GM18507 (cell line): ENCODE data around the gene PRLR.
A peak's percentile ranks its signal among the peaks of the same experiment; 100 is the strongest.

Source experiments
- DNase-seq: peaks from one replicate; pipeline ENCODE4 v3.0.0; 2011; ENCODE audit warnings: low read depth; ENCODE audit not compliant: insufficient read length; ENCODE audit errors: extremely low spot score
- FAIRE-seq: peaks from 2 replicates; lab custom pipeline; 2011; peaks lifted over from hg19 to GRCh38; lab: Jason Lieb, UNC

Gene PRLR

GRCh38 chr5:35024911-35025510 is 205.3 kb downstream of the PRLR start:
- no peak for FAIRE-seq
- no peak for DNase-seq

DNA sequence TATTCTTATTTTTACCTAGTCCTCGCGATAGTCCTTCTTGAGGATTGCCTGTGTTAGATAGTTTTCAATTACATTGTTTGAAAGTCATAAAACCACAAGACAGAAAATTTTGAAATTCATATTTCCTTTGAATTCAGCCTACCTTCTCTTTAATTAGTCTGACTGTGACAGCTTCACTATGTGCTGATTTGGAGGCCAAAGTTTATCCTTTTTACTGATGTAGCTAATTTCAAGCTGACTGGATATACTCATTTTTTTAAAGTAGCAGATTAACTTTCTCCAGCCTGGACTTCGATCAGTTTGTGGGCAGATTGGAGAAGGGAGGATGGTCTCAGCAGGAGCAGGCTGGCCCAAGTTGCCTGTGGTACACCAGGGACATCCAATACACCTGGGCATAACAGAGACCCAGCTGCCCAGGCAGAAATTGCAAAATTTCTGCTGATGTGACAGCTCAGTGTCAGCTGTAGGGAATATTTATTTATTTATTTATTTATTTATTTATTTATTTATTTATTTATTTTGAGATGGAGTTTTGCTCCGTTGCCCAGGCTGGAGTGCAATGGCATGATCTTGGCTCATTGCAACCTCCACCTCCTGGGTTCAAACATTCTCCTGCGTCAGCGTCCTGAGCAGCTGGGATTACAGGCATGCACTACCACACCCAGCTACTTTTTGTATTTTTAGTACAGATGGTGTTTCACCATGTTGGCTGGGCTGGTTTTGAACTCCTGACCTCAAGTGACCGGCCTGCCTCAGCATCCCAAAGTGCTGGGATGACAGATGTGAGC is 206.7 kb downstream of the PRLR start:
- no peak for FAIRE-seq
- DNase-seq = no peak

- FAIRE-seq (no peak), DNase-seq (no peak)
Measured at GRCh38 chr5:35016174-35017051, 213.9 kb downstream of the PRLR start.

DNA sequence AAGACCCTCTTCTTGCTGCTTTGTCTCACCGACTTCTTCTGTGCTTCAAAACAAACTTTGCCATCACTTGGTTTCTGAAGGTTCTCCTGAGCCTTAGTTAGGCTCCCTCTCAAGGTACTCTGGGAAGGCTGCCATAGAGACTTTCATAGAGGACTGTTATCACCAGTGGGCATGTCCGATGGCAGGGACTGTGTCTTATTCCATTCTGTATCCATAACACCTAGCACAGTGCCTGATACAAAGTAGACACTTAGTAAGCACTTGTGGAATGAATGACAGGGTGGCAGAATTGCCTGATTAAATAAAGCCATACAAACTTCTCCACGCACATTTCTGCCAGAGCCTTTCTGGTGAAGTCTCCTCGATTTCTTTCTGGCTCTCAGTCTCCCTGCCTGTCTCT is 215.2 kb downstream of the PRLR start:
- FAIRE-seq (no peak), DNase-seq (no peak)

DNA sequence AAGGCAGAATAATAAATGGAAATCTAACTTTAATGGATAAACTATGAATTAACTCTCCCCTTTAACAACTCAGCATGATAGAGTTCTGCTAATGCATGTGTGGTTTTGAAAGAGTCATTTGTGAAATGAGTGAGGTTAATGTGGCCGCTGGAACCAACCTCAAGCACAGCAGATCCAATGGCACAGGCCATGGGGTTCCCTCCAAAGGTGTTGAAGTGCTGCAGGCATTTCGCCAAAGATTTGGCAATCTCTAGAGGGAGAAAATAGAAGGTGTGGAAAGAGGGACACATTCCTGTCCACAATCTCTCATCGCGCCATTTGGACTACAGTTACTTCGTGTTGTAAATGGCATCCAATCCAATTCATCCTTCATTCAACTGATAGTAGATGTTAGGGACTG is 217.5 kb downstream of the PRLR start:
- FAIRE-seq (no peak), DNase-seq (no peak)

GRCh38 chr5:35012365-35012764 is 217.9 kb downstream of the PRLR start:
- no peak for DNase-seq
- FAIRE-seq = no peak

- DNase-seq (no peak), FAIRE-seq (no peak)
Measured at GRCh38 chr5:35010676-35011075, 219.6 kb downstream of the PRLR start.

GRCh38 chr5:35009657-35010056 is 220.6 kb downstream of the PRLR start:
- DNase-seq (no peak), FAIRE-seq (no peak)

- DNase-seq (no peak), FAIRE-seq (no peak)
Measured at GRCh38 chr5:35009019-35009418, 221.3 kb downstream of the PRLR start.

GRCh38 chr5:35004771-35005170 is 225.5 kb downstream of the PRLR start:
- FAIRE-seq = no peak

DNA sequence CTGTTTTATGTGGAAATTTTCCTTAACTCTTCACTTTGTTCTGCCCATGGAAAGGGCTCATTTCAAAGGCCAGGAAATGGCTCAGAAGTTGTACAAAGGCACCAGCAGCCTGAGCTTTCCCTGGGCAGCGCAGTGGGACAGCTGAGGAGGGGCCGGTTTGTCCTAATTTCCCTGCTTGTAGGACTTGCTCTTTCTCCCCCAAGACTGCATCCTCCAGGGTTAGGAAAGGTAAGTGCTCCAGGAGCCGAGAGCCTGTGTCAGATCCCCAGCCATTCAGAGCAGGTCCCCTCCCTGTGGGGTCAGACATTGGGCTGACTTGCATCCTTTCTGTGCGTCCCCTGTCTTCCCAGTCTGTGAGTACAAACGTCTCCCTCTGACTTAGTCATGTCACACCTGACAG is 226.1 kb downstream of the PRLR start:
- FAIRE-seq (no peak), DNase-seq (no peak)

More at GRCh38 chr5:35004771-35005170, 225.5 kb downstream of the PRLR start:
- DNase-seq = no peak

DNA sequence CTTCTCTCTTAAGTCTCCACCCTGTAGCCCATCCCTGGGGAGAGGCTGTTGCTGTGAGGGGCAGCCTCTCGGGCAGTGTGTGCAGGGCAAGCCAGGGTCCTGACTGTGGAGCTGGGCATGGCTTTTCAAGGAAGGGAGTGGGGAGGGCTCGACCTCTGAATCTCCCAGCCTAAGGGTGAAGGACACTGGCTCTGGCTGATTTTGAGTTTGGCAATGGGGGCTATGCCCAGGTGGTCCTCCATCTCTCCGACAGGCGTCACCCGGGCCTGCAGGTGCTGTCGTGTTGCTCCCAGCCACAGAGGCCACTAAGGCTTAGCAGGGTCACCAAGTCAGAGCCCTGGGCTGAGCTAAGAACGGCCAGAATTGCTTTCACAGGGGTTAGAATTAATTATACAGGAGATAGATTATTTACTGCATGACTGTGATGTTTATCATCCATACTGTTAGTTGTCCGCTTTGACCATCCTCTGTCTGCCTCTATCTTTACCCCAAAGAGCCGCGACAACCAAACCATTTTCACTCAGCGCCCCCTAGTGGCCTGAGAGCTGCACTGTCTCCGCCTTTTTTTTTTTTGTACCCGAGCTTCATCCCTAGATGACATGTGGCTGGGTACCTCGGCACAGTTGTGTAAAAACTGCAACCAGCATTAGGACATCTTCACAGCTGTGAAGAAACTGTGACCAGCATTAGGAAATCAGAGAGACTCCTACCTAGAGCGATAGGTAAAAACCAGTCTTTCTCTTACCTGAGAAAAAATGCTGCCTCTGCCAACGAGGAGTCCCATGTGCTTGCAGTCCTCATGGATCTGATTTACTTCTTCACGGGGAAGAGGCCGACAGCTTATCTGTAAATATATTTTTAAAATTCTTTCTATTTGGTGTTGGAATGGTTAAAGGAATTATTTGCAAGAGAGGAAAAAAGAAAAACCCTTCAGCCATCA is 227.0 kb downstream of the PRLR start:
- FAIRE-seq (peak; percentile 87), DNase-seq (peak; percentile 57)

- FAIRE-seq = no peak
Measured at GRCh38 chr5:35002459-35002858, 227.8 kb downstream of the PRLR start.

GRCh38 chr5:35001842-35002241 is 228.4 kb downstream of the PRLR start:
- FAIRE-seq = no peak
- DNase-seq = no peak

More at GRCh38 chr5:35002459-35002858, 227.8 kb downstream of the PRLR start:
- DNase-seq = no peak
